T-helper 1 cell treated with Interleukin-12 subunit alpha and Interleukin-12 subunit beta and Interleukin-4 antibody, amounts not matched to agents 30 μg/mL and 1 μg/mL, for 36 hours (primary cell): ENCODE data around the gene OR52E8.

ENCODE experiments used
- H3K27ac Mint-ChIP-seq: one replicate; pipeline ENCODE4 v1.8.0; 2021; ENCODE audit warnings: mild to moderate bottlenecking, mixed read lengths
- H3K27me3 Mint-ChIP-seq: one replicate; pipeline ENCODE4 v1.8.0; 2021; ENCODE audit warnings: low read depth, mixed read lengths
- H3K36me3 Mint-ChIP-seq: one replicate; pipeline ENCODE4 v1.8.0; 2021; ENCODE audit warnings: low read depth, mixed read lengths
- H3K4me1 Mint-ChIP-seq: one replicate; pipeline ENCODE4 v1.8.0; 2021; ENCODE audit warnings: low read depth, mixed read lengths
- H3K4me3 Mint-ChIP-seq: one replicate; pipeline ENCODE4 v1.8.0; 2021; ENCODE audit warnings: mild to moderate bottlenecking, moderate library complexity, mixed read lengths
- H3K9me3 Mint-ChIP-seq: one replicate; pipeline ENCODE4 v1.8.0; 2021; ENCODE audit warnings: mixed read lengths

OR52E8 gene

GRCh38 chr11:5833446-5833845 is 24.0 kb downstream of the OR52E8 start:
- no peaks in the 10 kb centered on the region for H3K36me3 Mint-ChIP-seq
- H3K9me3 Mint-ChIP-seq, result no peaks in the 10 kb centered on the region
- H3K4me1 Mint-ChIP-seq, result no peaks in the 10 kb centered on the region
- H3K27me3 Mint-ChIP-seq, result peaks cover 9% of the 10 kb centered on the region
- H3K4me3 Mint-ChIP-seq, result no peak overlapping the region
- no peak overlapping the region for H3K27ac Mint-ChIP-seq

- H3K27me3 Mint-ChIP-seq, result peaks cover 8% of the 10 kb centered on the region
These were observed 26.2 kb downstream of the OR52E8 start for GRCh38 chr11:5831196-5831829.

GRCh38 chr11:5818245-5818886 is 39.1 kb downstream of the OR52E8 start:
- no peaks in the 10 kb centered on the region for H3K9me3 Mint-ChIP-seq
- H3K36me3 Mint-ChIP-seq, result no peaks in the 10 kb centered on the region
- no peaks in the 10 kb centered on the region for H3K27me3 Mint-ChIP-seq
- H3K4me1 Mint-ChIP-seq, result peaks cover 7% of the 10 kb centered on the region
- H3K4me3 Mint-ChIP-seq, result peak overlapping the region; percentile 72
- H3K27ac Mint-ChIP-seq, result peak overlapping the region; percentile 64

More at GRCh38 chr11:5831196-5831829, 26.2 kb downstream of the OR52E8 start:
- Mint-ChIP-seq H3K9me3 (no peaks in the 10 kb centered on the region), H3K36me3 (no peaks in the 10 kb centered on the region), H3K4me1 (no peaks in the 10 kb centered on the region), H3K4me3 (no peak overlapping the region), H3K27ac (no peak overlapping the region)

DNA sequence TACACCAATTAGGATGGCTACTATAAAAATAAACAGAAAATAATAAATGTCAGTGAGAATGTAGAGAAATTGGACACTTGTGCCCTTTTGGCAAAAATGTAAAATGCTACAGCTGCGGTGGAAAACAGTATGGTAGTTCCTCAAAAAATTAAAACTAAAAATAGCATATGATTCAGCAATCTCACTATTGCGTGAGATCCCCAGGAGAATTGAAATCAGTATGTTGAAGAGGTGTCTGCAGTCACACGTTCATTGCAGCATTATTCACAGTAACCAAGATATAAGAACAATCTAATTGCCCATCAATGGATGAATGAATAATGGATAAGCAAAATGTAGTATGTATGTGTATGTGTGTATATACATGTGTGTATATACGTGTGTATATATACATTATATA is 42.0 kb downstream of the OR52E8 start:
- H3K36me3 Mint-ChIP-seq, result no peaks in the 10 kb centered on the region
- no peak overlapping the region for H3K27ac Mint-ChIP-seq
- H3K27me3 Mint-ChIP-seq, result peaks cover 9% of the 10 kb centered on the region
- H3K9me3 Mint-ChIP-seq, result no peaks in the 10 kb centered on the region
- peaks cover 7% of the 10 kb centered on the region for H3K4me1 Mint-ChIP-seq
- no peak overlapping the region for H3K4me3 Mint-ChIP-seq

GRCh38 chr11:5809905-5810795 is 47.3 kb downstream of the OR52E8 start:
- H3K4me1 Mint-ChIP-seq, result peaks cover 12% of the 10 kb centered on the region
- peaks cover 26% of the 10 kb centered on the region for H3K27me3 Mint-ChIP-seq
- H3K27ac Mint-ChIP-seq, result no peak overlapping the region
- H3K36me3 Mint-ChIP-seq, result no peaks in the 10 kb centered on the region
- H3K4me3 Mint-ChIP-seq, result no peak overlapping the region
- no peaks in the 10 kb centered on the region for H3K9me3 Mint-ChIP-seq

- Mint-ChIP-seq H3K4me1 (peaks cover 12% of the 10 kb centered on the region), H3K36me3 (no peaks in the 10 kb centered on the region), H3K4me3 (peak overlapping the region; percentile 83), H3K9me3 (peaks cover 4% of the 10 kb centered on the region), H3K27ac (peak overlapping the region; percentile 27), H3K27me3 (peaks cover 30% of the 10 kb centered on the region)
These were observed 48.4 kb downstream of the OR52E8 start for GRCh38 chr11:5809122-5809519.

DNA sequence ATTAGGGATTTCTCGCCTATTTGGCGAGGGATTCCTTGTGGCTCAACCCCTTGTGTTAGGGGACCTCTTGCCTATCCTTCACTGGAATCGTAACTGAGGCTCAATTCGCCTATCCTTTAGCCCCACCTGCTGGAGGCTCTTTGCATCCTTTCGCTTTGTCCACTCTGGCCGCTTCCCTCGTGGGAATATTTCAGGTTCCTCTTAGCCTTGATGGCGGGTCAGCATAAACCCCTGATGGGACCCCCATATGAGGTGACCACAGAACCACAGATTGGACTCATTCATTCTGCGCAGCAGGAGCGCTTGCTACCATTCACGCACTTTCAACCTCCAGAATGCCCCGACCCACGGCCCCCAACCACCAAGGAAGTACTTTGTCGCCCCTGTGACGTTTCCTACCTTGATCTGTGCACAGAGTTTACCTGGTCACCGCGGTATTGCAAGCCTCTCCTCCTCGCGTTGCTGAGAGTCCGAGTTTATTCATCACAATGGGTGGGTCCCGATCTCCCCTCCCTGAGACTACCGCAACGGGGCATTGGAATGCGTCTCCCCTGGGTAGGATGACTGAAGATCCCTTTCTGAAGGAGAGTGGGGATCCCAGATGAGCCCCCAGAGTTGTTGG is 48.9 kb downstream of the OR52E8 start, which contains the start of gene OR52N2:
OR52N2 (plus strand) TSS at position 425 of the 622 bp plus-strand sequence. CDS start 11,412 bp downstream, outside the sequence.
- Mint-ChIP-seq H3K4me1 (peaks cover 12% of the 10 kb centered on the region), H3K36me3 (no peaks in the 10 kb centered on the region), H3K27me3 (peaks cover 31% of the 10 kb centered on the region), H3K4me3 (peak within 1 kb of the TSS; percentile 83), H3K27ac (peak within 1 kb of the TSS; percentile 27), H3K9me3 (peaks cover 6% of the 10 kb centered on the region)

DNA sequence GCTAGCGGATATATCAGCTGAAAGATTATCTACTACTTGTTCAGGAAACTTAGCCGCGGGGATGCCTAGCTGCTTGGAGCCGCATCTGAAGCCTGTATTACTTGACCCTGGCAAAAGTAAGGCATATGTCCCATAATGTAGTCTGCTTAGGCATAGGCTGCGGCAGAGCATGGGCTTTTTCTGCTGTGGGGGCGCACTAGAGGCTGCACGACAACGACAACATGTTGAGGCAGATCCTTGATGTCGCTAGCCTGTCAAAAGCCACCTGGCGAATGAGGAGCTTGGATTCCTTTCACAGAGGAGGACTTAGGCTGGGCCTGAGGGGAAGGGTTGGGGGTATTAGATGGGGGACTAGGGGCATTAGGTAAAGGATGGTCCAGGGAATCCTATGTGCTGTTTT is 49.9 kb downstream of the OR52E8 start:
- H3K27ac Mint-ChIP-seq, result no peak overlapping the region
- peaks cover 12% of the 10 kb centered on the region for H3K4me1 Mint-ChIP-seq
- no peaks in the 10 kb centered on the region for H3K36me3 Mint-ChIP-seq
- H3K27me3 Mint-ChIP-seq, result peaks cover 40% of the 10 kb centered on the region
- H3K4me3 Mint-ChIP-seq, result no peak overlapping the region
- peaks cover 6% of the 10 kb centered on the region for H3K9me3 Mint-ChIP-seq
